HG03025 (cell line): ENCODE data around the gene KAZN.
"Not testable (repeated sequence)": the region's sequence is repeated elsewhere in the genome, so short reads cannot be mapped to it uniquely, and the experiment has no call there.

ENCODE experiments used
- ATAC-seq: cut with Tn5 transposase; IDR thresholded peaks from one replicate; pipeline ENCODE4 v1.9.1; 2021; ENCODE audit warnings: mild to moderate bottlenecking, moderate library complexity; ENCODE audit not compliant: unreplicated experiment, low FRiP score

The KAZN gene

DNA sequence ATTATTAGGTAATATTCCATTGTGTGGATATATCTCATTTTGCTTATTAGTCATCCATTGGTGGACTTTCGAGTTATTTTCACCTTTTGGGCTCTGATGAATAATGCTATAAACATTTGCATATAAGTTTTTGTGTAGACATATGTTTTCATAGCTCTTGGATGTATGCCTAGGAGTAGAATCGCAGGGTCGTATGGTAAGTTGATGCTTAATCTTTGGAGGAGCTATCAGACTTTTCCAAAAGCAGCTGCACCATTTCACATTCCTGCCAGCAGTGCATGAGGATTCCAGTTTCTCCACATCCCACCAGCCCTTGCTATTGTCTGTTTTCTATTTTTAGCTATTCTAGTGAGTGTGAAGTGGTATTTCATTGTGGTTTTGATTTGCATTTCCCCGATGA is 434.8 kb downstream of the KAZN start:
- ATAC-seq: no peak

DNA sequence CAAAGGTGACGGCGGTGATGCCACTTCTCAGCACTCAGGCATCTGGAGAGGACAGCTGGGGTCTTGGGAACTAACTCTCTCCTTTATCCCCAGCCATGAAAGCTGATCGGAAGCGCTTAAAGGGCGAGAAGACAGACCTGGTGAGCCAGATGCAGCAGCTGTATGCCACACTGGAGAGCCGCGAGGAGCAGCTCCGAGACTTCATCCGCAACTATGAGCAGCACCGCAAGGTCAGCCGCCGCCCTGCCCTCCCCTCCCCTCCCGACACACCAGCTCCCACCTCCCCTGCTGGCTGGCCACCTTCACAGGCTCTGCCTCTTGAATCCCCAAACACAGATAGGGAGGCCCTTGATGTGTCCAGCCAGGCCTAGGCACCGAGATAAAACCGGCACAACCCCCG is 436.2 kb downstream of the KAZN start:
- no peak for ATAC-seq

DNA sequence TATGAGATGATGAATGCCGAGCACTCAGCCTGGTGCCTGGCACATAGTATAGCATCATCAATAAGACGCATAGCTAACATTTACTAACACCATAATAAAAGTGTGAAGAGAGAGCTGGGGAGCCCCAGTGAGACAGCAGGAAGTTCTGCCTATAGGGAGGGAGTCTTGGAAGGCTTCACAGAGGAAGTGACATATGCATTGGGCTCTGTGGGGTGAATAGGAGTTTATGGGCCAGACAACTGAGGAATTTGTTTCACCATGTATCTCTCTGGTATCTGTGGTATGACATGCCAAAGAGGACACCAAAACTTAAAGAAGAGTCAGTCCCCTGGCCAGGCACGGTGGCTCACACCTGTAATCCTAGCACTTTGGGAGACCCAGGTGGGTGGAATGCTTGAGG is 436.8 kb downstream of the KAZN start:
- ATAC-seq: no peak

DNA sequence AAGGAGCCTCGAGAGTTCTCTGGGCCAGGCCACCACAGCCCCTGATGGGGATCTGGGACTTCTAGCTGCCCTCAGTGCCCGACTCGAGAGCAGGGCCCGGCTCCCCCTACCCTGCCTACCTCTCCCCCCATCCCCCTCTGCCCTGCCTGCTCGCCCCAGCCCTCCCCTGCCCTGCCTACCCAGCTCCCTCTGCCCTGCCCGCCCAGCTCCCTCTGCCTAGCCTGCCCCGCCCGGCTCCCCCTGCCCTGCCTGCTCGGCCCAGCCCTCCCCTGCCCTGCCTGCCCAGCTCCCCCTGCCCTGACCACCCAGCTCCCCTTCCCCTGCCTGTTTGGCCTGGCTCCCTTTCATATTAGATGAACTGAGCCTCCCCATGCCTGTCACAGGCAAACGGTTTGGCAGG is 437.6 kb downstream of the KAZN start:
- ATAC-seq: no peak

DNA sequence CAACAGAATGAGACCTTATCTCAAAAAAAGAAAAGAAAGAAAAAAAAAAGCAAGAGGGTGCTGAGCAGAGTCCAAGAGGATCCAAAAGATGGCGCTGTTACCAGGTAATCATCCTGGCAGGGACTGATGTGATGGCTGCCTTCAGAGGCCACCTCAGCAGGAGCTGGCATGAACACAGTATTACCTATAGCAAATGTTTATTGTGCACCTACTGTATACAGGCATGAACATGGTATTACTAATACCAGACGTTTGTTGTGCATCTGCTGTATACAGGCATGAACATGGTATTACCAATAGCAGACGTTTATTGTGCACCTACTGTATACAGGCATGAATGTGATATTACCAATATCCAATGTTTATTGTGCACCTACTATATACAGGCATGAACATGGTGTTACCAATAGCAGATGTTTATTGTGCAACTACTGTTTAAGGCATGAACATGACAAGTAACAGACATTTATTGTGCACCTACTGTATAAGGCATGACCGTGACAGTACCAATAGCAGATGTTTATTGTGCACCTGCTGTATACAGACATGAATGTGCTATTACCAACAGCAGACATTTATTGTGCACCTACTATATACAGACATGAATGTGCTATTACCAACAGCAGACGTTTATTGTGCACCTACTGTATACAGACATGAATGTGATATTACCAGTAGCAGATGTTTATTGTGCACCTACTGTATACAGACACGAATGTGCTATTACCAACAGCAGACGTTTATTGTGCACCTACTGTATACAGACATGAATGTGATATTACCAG is 439.9 kb downstream of the KAZN start:
- no peak for ATAC-seq

DNA sequence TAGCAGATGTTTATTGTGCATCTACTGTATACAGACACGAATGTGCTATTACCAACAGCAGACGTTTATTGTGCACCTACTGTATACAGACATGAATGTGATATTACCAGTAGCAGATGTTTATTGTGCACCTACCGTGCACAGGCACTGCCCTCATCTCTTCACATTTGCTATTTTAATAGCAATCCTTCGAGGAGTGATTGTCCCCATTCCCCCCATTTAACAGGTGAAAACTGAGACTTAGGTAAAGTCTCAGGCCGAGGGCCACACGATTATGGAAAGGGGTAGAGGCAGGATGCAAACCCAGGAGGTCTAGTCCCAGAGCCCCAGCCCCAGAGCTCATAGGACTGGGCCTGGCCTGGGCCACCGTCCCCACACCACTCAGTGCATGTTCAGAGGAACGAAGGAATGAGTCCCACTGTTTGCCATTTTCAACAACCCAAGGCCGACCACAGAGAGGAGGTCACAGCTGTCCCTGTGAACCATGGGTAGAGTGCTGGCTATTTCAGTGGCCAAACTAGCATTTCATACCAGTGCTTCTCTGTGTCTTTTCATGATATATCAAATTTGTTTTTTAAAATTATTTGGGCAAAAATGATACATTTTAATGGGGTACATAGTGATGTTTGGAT is 440.6 kb downstream of the KAZN start:
- no peak for ATAC-seq

DNA sequence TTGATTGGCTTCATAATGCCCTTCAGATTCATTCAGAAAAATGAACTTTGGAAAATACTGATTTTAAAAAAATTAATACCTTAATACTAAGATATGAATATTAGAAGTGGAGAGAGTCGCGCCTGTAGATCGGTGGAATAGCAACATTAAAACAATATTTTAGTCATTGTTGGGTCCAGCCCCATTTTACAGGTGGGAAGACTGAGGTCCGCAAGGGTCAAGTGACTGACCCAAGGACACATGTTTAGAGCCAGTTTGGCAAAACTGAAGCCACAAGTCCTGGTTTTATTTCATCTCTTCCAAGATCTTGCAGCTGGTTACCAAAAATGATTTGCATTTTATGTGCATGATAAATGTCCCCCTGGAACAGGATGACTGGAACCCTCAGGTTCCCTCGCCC is 441.4 kb downstream of the KAZN start:
- ATAC-seq: no peak

DNA sequence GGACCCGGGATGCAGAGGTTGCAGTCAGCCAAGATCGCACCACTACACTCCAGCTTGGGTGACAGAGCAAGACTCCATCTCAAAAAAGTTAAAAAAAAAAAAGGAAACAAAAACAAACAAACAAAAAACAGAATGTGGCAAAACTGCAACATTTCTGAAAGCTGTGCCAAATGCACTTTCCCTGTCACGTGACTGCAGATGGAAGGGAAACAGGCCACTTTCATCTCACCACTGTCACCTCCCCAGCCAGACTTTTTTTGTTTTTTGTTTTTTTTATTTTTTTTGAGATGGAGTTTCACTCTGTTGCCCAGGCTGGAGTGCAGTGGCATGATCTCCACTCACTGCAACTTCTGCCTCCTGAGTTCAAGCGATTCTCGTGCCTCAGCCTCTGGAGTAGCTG is 442.2 kb downstream of the KAZN start:
- not testable (repeated sequence) for ATAC-seq

DNA sequence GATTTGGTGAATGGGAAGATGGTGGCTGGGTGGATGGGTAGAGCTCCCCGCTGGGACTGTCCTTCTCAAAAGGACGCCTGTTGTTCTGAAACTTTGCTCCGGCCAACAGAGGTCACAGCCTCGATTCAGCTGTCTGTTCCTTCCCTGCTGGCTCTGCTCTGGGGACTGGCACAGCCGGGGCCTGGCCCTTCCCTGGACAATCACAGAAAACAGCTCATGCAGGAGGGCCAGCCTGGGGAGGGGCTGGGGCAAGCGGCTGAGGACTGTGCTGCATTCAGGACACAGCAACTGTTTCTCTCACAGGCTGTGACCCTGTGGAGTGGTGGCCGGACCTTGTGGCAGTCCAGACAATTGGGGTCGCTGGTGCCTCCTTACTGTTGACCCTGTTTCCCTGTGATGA is 444.4 kb downstream of the KAZN start:
- no peak for ATAC-seq

DNA sequence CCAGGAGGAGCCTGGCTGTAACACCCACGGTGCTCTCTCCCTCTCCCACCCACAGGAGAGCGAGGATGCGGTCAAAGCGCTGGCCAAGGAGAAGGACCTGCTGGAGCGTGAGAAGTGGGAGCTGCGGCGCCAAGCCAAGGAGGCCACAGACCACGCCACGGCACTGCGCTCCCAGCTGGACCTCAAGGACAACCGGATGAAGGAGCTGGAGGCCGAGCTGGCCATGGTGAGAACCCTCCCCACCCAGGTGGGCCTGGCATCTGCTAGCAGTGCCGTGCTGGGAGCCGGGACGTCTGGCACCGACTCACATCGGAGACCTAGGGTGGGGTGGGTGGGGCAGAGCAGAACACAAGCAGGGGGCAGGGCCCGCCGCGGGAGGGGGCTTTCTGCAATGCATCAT is 445.4 kb downstream of the KAZN start:
- no peak for ATAC-seq

DNA sequence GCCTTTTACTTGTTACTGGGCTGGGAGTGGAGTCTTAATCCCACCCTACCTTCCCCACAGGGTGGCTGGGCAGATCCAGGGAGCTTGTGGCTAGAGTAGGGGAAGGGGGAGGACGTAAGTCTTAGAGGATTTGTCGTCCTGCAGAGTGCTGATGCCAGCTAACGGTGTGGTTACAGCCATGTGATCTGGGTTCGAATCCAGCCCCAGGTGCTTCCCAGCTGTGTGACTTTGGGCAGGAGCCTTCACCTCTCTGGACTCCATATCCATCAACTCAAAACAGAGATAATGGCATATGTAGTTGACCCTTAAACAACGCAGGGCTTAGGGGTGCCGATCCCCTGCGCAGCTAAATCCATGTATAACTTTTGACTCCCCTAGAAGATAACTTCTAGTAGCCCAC is 446.6 kb downstream of the KAZN start:
- no peak for ATAC-seq

DNA sequence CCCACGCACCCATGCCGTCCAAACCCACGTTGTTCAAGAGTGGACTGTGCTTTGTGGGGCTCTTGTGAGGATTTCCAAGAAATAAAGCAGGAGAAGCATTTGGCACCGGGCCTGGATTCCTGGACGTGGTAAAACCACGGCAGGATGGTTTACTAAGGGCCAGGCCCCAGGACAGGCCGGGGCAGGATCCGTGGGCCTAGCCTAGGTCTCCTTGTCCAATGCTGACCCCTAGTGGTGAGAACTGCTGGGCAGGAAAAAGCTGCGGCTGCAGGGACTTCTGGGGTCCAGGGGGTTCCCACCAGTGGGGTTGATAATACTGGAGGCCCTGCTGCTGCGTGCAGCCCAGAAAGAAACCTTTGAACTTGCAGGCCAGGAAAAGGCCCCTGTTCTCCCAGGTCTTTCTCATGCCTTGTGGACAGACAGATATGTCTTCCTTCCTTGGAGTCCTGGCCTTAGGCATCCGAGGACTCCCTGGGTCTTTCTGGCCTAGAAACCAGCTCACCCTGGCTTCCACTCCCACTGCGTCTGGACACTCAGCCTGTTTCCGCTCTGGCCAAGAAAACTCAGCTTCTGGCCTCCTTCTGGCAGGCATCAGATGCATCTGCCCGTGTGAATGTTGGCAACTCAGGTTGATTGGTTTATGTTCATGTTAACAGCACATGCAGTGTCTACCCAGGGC is 448.1 kb downstream of the KAZN start:
- no peak for ATAC-seq

DNA sequence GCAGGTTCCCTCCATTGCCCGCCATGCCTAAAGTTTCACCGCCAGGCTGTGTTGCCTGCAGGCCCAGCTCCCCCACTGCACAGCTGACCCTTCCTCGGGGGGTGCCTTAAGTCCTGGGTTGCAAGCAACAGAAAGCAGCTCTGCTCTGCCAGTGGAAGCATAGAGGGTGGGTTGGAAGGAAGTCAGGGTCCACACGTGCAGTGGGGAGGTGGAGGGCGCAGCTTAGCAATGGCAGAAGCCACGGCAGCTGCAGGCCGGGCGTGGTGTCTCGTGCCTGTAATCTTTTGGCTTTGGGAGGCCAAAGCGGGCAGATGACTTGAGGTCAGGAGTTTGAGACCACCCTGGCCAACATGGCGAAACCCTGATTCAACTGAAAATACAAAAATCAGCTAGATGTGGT is 448.8 kb downstream of the KAZN start:
- no peak for ATAC-seq

DNA sequence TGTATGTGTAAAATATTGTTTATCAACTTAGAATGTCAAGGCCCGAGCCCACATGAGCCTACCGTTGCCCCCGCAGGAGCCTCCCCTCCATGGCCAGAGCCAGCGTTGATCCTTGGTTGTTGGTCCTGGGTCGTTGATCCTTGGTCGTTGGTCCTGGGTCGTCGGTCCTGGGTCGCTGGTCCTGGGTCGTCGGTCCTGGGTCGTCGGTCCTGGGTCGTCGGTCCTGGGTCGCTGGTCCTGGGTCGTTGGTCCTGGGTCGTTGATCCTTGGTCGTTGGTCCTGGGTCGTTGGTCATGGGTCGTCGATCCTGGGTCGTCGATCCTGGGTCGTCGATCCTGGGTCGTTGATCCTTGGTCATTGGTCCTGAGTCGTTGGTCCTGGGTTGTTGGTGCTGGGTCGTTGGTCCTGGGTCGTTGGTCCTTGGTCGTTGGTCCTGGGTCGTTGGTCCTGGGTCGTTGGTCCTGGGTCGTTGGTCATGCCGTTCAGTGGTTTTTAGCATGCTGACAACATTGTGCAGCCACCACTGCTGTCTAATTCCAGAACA is 450.0 kb downstream of the KAZN start:
- ATAC-seq: no peak

DNA sequence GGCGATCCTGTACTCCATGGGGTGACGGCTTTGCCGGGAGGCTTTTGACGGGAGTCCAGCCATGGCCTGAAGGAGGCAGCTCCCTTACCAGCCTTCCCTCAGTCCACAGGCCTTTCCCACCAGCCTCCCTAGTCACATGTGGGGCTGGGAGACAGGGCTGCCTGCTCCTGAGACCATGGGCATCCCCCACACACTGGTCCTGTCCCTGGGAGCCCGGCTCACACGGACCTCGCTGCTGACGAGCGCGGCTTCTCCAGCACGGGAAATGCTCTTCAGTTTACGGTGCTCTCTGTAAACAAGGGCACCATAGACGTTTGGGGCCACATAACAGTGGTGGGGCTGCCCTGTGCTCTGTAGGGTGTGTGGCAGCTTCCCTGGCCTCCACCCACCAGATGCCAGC is 450.6 kb downstream of the KAZN start:
- ATAC-seq: no peak

DNA sequence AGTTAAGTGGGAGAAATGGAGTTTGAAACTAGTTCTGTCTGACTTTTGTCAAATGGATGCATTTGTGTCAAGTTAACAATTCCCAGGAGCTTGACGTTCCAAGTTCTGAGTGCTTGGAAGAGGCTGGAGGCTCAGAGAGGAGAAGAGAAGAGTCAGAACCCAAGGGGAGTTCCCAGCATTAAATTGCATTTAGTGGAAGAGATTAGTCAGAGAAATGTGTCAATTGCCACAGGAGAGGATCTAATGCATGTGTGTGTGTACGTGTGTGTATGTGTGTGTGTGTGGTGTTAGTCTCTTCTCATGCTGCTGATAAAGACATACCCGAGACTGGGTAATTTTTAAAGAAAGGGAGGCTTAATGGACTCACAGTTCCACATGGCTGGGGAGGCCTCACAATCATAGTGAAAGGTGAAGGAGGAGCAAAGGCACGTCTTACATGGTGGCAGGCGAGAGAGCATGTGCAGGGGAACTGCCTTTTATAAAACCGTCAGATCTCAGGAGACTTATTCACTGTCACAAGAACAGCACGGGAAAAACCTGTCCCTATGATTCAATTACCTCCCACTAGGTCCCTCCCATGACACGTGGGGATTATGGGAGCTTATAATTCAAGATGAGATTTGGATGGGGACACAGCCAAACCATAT is 453.5 kb downstream of the KAZN start:
- no peak for ATAC-seq

DNA sequence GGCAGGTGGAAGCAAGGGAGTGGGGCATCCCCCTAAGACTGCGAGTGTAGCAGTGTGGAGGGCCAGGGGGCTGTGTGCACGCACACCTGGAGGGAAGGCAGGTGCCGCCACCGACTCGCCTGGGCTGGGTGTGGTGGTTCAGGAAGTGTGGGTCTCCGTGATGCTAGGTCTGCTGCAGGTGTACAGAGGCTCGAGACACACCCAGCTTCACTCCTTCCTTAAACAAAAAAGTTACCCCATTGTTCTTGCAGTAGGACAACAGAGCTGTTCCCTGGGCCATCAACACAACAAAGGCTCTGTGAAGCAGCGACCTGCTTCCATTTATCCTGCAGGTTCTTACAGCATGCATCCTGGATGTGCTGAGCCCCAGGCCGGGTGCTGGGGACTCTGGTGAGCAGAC is 454.7 kb downstream of the KAZN start:
- ATAC-seq: no peak

DNA sequence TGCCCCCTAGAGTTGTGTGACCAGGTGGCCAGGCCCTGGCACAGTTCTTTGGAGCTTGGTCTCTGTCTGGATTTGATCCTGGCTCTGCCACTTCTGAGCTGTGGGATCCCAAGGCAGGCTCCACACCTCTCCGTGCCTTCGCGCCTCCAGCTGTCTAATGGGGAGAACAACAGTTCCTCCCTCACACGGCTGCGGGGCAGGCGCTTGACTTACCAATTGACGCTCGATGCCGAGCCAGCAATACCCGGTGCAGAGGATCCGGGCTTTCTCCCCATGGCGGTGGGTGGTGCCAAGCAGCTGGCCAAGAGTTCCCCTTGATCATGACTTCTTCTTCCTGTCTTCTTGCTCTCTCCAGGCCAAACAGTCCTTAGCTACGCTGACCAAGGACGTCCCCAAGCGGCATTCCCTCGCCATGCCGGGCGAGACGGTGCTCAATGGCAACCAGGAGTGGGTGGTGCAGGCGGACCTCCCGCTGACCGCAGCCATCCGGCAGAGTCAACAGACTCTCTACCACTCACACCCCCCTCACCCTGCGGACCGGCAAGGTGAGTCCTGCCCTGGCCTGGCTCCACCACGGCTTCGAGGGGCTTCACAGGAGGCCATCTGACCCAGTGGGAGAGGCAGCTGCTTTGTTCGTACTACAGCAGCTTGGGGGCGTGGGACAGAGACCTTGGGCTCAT is 457.4 kb downstream of the KAZN start:
- ATAC-seq: no peak

DNA sequence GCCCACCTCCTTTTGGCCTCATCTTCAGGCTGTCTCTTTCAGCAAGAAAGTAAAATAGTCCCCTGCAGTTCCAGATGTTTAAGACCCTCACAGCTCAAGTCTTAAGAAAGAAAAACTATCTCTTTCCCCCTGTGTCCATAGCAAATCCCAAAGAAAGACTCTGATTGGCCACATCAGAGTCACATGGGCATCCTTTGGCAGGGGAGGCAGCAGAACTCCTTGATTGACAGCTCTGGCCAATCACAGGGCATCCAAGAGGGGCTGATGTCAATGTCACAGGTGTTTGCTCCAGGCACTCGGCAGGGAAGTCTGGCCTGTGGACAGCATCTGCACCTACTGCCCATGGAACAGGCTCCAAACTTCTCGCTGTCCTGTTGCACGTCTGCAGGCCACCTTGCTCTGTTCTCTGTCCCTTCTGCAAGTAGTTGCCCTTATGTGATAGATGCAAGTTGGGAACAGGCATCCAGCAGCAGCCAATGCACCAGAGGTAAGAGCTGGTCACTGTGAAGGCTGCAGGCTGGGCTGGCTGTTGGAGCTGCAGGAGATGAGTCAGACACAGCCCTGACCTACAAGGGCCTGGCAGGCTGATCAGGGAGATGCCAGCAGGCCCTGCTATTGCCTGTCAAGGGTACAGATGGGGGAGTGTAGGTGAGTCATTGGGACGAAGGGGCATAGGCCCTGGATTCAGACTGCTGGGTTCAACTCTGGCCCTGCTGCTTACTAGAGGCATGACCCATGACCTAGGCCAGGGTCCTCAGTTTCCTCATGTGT is 458.2 kb downstream of the KAZN start:
- no peak for ATAC-seq

DNA sequence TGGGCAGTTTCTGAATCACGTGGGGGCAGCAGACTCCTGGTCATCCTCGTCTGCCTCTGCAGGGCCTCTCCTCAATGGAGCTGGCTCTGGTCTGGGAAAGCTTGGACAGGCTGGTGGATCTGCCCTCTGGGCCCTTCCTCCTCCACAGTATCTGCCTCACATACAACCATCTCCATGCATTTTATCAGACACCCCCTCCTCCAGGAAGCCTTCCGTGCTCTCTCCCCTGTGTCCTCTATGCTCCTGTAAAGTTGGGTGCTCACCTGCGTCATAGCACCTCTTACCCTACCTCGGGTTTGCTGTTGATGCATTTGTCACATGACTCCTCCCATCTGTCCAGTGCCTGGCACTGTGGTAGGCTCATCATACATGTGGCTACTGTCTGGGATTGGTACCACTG is 459.3 kb downstream of the KAZN start:
- ATAC-seq: no peak
